ENCODE results near the gene FXYD4.
"Not testable (repeated sequence)": the region's sequence is repeated elsewhere in the genome, so short reads cannot be mapped to it uniquely, and the experiment has no call there.

- TF ChIP-seq EZH2phosphoT487 (IDR thresholded peaks at IDR 0.05; ENCODE audit: insufficient read depth, low read depth); EZH2 (IDR thresholded peaks at IDR 0.05; ENCODE audit: insufficient read depth, poor library complexity, severe bottlenecking): not testable (repeated sequence)
These were observed 40.7 kb upstream of the FXYD4 start for GRCh38 chr10:43330824-43331127.

Measured in GM23248 (cell line).